Duodenal mucosa (tissue), 2 donors: ENCODE data around the gene DDX49.
"Not testable (repeated sequence)": the region's sequence is repeated elsewhere in the genome, so short reads cannot be mapped to it uniquely, and the experiment has no call there.

Experiments used
- H3K27ac ChIP-seq: one replicate; pipeline ENCODE4 v1.7.0; 2013; ENCODE audit warnings: low read depth, low read length
- H3K27me3 ChIP-seq, 2 donors: one replicate each; pipeline ENCODE4 v1.7.0; 2013; ENCODE audit warnings: low read length in 2 of 2, control low read depth in 1 of 2; ENCODE audit not compliant: insufficient read depth in 2 of 2, control insufficient read depth in 1 of 2
- H3K36me3 ChIP-seq, 2 donors: one replicate each; pipeline ENCODE4 v1.7.0; 2013; ENCODE audit warnings: low read length in 2 of 2, control low read depth in 1 of 2; ENCODE audit not compliant: insufficient read depth in 2 of 2, control insufficient read depth in 1 of 2
- H3K4me1 ChIP-seq, 2 donors: one replicate each; pipeline ENCODE4 v1.7.0; 2013; ENCODE audit warnings: low read length in 2 of 2, control low read depth in 1 of 2; ENCODE audit not compliant: insufficient read depth in 2 of 2, control insufficient read depth in 1 of 2
- H3K4me3 ChIP-seq, 2 donors: one replicate each; pipeline ENCODE4 v1.7.0; 2013; ENCODE audit warnings: low read length in 2 of 2, low read depth in 1 of 2
- H3K9ac ChIP-seq, 2 donors: one replicate each; pipeline ENCODE4 v1.7.0; 2013; ENCODE audit warnings: low read length in 2 of 2, low read depth in 1 of 2
- H3K9me3 ChIP-seq, 2 donors: one replicate each; pipeline ENCODE4 v1.7.0; 2013; ENCODE audit warnings: low read length in 2 of 2, control low read depth in 1 of 2; ENCODE audit not compliant: control insufficient read depth in 1 of 2

The DDX49 gene

DNA sequence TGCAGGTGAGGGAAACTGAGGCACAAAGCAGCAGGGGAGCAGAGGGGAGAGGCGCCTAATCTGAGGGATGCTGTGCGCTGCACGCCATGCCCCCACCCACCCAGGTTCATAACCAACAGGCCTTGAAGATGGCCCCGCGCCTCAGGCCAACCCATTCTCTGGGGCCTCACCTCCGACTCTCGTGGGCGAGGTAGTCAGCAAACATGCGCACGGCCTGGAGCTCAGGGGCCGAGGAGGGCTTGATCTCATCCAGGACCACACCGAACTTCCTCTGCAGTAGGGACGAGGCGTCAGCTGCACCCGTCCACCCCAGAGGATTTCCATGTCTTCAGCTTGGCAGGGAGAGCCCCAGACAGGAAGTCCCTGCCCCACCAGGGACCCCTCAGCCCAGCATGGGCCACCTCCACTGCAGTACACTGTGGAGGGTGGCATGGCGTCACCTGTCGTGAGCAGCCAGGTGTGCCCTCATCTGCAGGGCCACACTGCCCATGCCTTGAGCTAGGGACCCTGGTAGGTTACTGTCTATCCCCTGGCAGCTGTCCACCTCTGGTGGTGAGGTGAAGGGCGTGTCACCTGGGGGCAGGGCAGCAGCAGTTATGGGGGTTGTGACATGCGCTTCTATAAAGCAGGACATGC lies 8.6 kb upstream of the DDX49 start:
- Histone ChIP-seq H3K9ac (no peak overlapping the region), H3K36me3 (peaks cover 15 to 73% of the 10 kb centered on the region in 2 donors), H3K27ac (no peak overlapping the region)

DNA sequence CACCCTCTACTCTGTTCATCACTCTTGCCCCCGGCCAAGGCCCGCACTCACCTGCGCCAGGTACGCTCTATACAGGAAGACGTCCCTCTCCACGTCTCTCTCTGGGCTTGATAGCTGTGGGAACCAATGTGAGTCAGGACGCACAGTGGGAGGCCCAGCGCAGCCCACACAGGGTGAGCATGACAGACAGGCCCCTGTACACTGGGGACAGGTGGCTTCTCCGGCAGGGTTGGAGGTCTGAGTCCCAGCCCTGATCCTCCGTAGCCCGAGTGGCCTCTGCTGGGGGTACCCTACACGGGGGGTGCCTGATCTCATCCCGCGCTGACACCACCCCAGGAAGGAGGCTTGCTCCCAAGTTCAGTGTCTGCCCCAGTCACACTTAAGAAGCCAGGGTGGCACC lies 6.6 kb upstream of the DDX49 start:
- H3K27ac ChIP-seq = no peak overlapping the region
- no peaks in the 10 kb centered on the region for H3K27me3 ChIP-seq
- no peak overlapping the region for H3K4me3 ChIP-seq
- H3K9ac ChIP-seq = no peak overlapping the region
- H3K4me1 ChIP-seq = peaks cover 0 to 8% of the 10 kb centered on the region in 2 donors
- H3K36me3 ChIP-seq = peaks cover 6 to 53% of the 10 kb centered on the region in 2 donors
- H3K9me3 ChIP-seq = no peaks in the 10 kb centered on the region

More for the DNA sequence above, 8.6 kb upstream of the DDX49 start:
- Histone ChIP-seq H3K27me3 (no peaks in the 10 kb centered on the region), H3K4me3 (no peak overlapping the region), H3K4me1 (peaks cover 0 to 3% of the 10 kb centered on the region in 2 donors), H3K9me3 (no peaks in the 10 kb centered on the region)

DNA sequence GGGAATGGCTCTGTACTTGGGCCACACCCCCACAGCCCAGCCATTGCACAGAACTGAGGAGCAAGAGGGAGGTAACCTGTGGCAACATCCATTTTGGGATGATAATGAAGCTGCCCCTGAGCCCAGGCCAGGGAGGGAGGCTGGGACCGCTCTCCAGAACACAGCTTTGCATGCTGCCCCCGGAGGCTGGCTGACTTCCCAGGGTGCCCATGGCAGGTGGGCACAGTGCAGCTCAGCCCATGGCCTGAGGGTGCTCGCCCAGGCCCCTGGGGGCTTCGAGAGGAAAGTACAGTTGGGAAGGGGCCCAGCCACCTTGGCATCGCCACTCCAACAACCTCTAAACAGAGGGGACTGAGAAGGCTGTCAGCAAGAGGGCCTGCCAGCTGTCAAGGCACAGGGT lies 6.0 kb upstream of the DDX49 start:
- Histone ChIP-seq H3K4me3 (no peak overlapping the region), H3K36me3 (peaks cover 6 to 51% of the 10 kb centered on the region in 2 donors), H3K27ac (no peak overlapping the region), H3K27me3 (no peaks in the 10 kb centered on the region), H3K9ac (no peak overlapping the region), H3K4me1 (peaks cover 0 to 14% of the 10 kb centered on the region in 2 donors), H3K9me3 (no peaks in the 10 kb centered on the region)

DNA sequence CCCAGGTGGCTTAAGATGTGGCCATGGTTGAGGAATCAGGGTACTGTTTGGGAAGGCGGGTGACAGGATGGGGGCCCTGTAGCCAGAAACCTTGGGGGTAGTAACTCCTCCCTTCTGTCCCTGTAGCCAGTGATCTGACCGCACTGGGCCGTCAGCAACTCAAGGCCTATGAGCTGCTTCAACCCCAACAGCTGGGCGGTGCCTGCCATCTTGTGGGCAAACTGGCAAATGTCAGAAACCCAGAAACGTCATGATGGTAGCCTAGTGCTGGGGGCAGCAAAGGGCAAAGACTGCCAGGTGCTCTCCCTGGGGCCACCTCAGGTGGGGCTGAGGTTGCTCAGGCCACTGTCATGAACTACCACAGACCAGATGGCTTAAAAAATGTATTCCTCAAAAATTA lies 3.9 kb upstream of the DDX49 start:
- H3K4me1 ChIP-seq = peaks cover 7 to 25% of the 10 kb centered on the region in 2 donors
- H3K4me3 ChIP-seq = no peak overlapping the region
- H3K9ac ChIP-seq = no peak overlapping the region
- H3K9me3 ChIP-seq = no peaks in the 10 kb centered on the region
- H3K27ac ChIP-seq = no peak overlapping the region
- no peaks in the 10 kb centered on the region for H3K27me3 ChIP-seq
- H3K36me3 ChIP-seq = peaks cover 0 to 36% of the 10 kb centered on the region in 2 donors

DNA sequence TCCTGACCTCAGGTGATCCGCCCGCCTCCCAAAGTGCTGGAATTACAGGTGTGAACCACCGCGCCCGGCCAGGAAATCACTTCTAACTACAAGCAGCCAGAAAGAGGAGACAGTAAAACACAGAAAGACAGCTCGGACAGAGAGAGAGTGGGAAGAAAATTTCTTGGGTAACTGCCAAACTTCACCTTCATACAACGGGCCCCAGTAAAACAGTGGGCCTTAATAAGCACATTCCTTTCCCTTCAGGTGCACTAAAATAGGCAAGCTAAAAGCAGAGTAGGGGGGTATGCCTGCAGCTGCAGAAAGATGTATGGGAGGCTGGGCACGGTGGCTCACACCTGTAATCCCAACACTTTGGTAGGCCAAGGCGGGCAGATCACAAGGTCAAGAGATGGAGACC lies 1.9 kb upstream of the DDX49 start:
- peaks cover 7 to 29% of the 10 kb centered on the region in 2 donors for H3K4me1 ChIP-seq
- not testable (repeated sequence) for H3K27ac ChIP-seq, H3K9me3 ChIP-seq, H3K27me3 ChIP-seq, H3K9ac ChIP-seq
- peaks cover 8 to 45% of the 10 kb centered on the region in 2 donors for H3K36me3 ChIP-seq
- H3K4me3 ChIP-seq = peak overlapping the region in 1 of 2 donors; percentile 16

DNA sequence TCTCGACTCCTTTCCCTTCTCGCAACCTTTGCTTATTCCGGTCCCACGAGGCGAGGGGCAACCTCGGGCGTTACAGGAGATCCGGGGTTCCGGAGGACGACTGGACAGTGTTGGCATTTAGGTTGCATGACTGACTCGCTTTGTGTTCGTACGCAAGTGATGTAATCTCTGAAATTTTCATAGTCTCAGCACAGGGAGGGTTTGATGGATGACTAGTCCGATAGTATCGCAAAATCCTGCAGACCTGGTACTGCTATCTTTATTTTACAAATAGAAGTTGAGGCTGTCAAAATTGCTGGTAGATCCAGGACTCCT lies 342 bp downstream of the DDX49 start:
- Histone ChIP-seq H3K9me3 (no peaks in the 10 kb centered on the region), H3K27ac (no peak overlapping the region), H3K27me3 (no peaks in the 10 kb centered on the region), H3K4me1 (peaks cover 7 to 29% of the 10 kb centered on the region in 2 donors), H3K4me3 (peak overlapping the region; percentile 96 to 99), H3K36me3 (peaks cover 17 to 47% of the 10 kb centered on the region in 2 donors), H3K9ac (peak overlapping the region; percentile 79 to 92)

DNA sequence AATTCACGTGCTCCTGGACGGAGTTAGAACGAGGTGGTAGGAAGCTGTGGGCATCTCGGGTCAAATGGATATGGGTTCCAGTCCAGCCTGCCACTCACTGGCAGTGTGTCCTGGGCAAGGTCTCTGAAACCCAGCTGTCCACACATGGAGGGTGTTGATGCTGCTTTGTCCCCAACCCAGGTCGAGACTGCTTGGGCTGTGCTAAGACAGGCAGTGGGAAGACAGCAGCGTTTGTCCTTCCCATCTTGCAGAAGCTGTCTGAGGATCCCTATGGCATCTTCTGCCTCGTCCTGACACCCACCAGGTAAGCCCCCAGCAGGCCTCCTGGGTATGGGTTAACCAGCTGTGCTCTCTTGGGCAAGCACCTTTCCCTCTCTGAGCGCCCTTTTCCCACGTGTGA lies 885 bp downstream of the DDX49 start:
- H3K27ac ChIP-seq = no peak overlapping the region
- no peaks in the 10 kb centered on the region for H3K27me3 ChIP-seq
- H3K9ac ChIP-seq = peak overlapping the region; percentile 79 to 92
- peaks cover 7 to 26% of the 10 kb centered on the region in 2 donors for H3K4me1 ChIP-seq
- H3K9me3 ChIP-seq = no peaks in the 10 kb centered on the region
- peaks cover 18 to 45% of the 10 kb centered on the region in 2 donors for H3K36me3 ChIP-seq
- H3K4me3 ChIP-seq = peak overlapping the region; percentile 96 to 99

DNA sequence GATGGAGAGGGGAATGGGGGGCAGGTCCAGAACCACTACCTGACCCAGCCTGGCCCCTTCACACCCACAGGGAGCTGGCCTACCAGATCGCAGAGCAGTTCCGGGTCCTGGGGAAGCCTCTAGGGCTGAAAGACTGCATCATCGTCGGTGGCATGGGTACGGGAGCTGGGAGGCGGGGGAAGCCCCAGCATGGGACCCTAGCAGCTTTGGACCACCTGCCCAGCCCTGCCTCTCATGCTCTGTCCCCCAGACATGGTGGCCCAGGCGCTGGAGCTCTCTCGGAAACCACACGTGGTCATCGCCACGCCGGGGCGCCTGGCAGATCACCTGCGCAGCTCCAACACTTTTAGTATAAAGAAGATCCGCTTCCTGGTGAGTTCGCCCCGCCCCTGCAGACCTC lies 2.1 kb downstream of the DDX49 start:
- H3K27me3 ChIP-seq = no peaks in the 10 kb centered on the region
- H3K9me3 ChIP-seq = no peaks in the 10 kb centered on the region
- H3K27ac ChIP-seq = no peak overlapping the region
- H3K9ac ChIP-seq = no peak overlapping the region
- peaks cover 7 to 26% of the 10 kb centered on the region in 2 donors for H3K4me1 ChIP-seq
- H3K36me3 ChIP-seq = peaks cover 25 to 48% of the 10 kb centered on the region in 2 donors
- H3K4me3 ChIP-seq = no peak overlapping the region

DNA sequence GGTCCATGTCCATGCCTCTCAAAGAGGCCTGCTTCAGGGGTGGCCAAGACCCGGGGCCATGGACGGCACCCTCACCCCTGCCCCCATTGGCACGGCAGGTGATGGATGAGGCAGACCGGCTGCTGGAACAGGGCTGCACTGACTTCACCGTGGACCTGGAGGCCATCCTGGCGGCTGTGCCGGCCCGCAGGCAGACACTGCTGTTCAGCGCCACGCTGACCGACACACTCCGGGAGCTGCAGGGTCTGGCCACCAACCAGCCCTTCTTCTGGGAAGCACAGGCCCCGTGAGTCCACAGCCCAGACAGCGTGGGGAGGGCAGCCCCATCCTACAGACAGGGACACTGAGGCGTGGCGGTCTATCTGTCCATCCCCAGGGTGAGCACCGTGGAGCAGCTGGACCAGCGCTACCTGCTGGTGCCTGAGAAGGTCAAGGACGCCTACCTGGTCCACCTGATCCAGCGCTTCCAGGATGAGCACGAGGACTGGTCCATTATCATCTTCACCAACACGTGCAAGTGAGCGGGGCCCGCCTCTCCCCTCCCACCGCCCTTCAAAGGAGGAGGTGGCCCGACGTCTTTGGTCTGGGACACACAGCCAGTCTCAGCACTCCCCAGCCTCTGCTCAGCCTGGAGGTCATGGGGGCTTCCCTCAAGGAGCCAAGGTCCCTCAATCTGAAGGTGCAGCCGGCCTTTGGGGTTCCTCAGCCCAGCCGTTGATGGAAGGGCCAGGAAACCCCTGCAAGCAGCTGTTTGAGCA lies 2.9 kb downstream of the DDX49 start:
- Histone ChIP-seq H3K9me3 (no peaks in the 10 kb centered on the region), H3K36me3 (peaks cover 25 to 51% of the 10 kb centered on the region in 2 donors), H3K27ac (no peak overlapping the region), H3K9ac (no peak overlapping the region), H3K27me3 (no peaks in the 10 kb centered on the region), H3K4me1 (peaks cover 7 to 26% of the 10 kb centered on the region in 2 donors), H3K4me3 (no peak overlapping the region)

DNA sequence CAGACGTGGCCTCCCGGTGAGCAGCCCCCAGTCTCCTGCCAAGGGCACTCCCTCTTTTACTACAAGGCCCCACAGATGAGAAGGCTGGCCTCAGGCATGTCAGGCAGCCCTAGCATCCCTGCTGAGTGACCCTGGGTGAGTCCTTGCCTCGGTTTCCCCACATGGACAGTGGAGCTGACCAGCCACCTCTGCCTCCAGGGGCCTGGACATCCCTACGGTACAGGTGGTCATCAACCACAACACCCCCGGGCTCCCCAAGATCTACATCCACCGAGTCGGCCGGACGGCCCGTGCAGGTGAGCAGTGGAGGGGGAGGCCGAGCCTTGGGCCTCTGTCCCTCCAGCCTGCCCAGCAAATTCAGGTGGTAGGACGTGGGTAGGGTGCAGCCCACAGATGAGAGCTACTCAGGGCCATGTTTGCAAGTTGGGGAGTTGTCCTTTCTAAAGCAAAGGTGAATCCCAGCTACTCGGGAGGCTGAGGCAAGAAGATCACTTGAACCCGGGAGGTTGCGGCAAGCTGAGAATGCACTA lies 5.2 kb downstream of the DDX49 start:
- peaks cover 28 to 67% of the 10 kb centered on the region in 2 donors for H3K36me3 ChIP-seq

More for the DNA sequence above, 5.2 kb downstream of the DDX49 start:
- Histone ChIP-seq H3K27me3 (no peaks in the 10 kb centered on the region), H3K4me1 (peaks cover 7 to 12% of the 10 kb centered on the region in 2 donors), H3K9ac (no peak overlapping the region), H3K4me3 (no peak overlapping the region), H3K9me3 (no peaks in the 10 kb centered on the region), H3K27ac (no peak overlapping the region)
